GM23338 (cell line): ENCODE measurements around the gene ANO10. TPM values are rescaled to one million over a fixed set of nuclear protein-coding genes. Genes with fewer than 3 reads are reported as not detected.

Experiments used
- ATAC-seq: fragments of 200-7000 bp; cut with Tn5 transposase; 3 replicates; pipeline ENCODE4 v1.9.1; 2020
- DNase-seq: peaks from one replicate; pipeline ENCODE4 v3.0.0-alpha.2; 2015; ENCODE audit warnings: low spot score
- H2AFZ ChIP-seq: fragments of 200-600 bp; sonication (generic); 2 replicates; pipeline ENCODE4 v1.8.0; 2016; ENCODE audit warnings: antibody characterized with exemption, mild to moderate bottlenecking, moderate library complexity
- H3F3A ChIP-seq: fragments of 200-600 bp; sonication (generic); replicated peaks from 2 replicates; pipeline ENCODE4 v1.8.0; 2017; ENCODE audit warnings: antibody characterized with exemption, mixed run types, low read depth
- H3K27ac ChIP-seq: fragments of 200-600 bp; sonication (generic); 2 replicates; pipeline ENCODE4 v1.6.1; 2016; ENCODE audit warnings: low read depth
- H3K27me3 ChIP-seq: fragments of 200-600 bp; sonication (generic); 2 replicates; pipeline ENCODE4 v1.8.0; 2016; ENCODE audit warnings: mild to moderate bottlenecking, mixed run types, moderate library complexity; ENCODE audit not compliant: insufficient read depth
- H3K36me3 ChIP-seq: fragments of 200-600 bp; sonication (generic); 2 replicates; pipeline ENCODE4 v1.8.0; 2016; ENCODE audit warnings: mild to moderate bottlenecking; ENCODE audit not compliant: insufficient read depth
- H3K4me1 ChIP-seq: fragments of 200-600 bp; sonication (generic); 2 replicates; pipeline ENCODE4 v1.8.0; 2016; ENCODE audit warnings: mild to moderate bottlenecking, moderate library complexity; ENCODE audit not compliant: insufficient read depth
- H3K4me2 ChIP-seq: fragments of 200-600 bp; sonication (generic); 2 replicates; pipeline ENCODE4 v1.7.1; 2017; ENCODE audit warnings: mixed run types
- H3K4me3 ChIP-seq: fragments of 200-600 bp; sonication (generic); 2 replicates; pipeline ENCODE4 v1.6.1; 2016; ENCODE audit warnings: mixed run types
- H3K79me2 ChIP-seq: fragments of 200-600 bp; sonication (generic); replicated peaks from 2 replicates; pipeline ENCODE4 v1.8.0; 2017; ENCODE audit warnings: mild to moderate bottlenecking; ENCODE audit not compliant: insufficient read depth
- H3K9me2 ChIP-seq: fragments of 200-600 bp; sonication (generic); 2 replicates; pipeline ENCODE4 v1.8.0; 2017; ENCODE audit not compliant: insufficient read depth
- H4K20me1 ChIP-seq: fragments of 200-600 bp; sonication (generic); replicated peaks from 2 replicates; pipeline ENCODE4 v1.8.0; 2017; ENCODE audit warnings: mild to moderate bottlenecking; ENCODE audit not compliant: insufficient read depth
- H3K27ac Mint-ChIP-seq: 2 replicates; pipeline ENCODE4 v1.8.0; 2020; ENCODE audit warnings: inconsistent platforms, mild to moderate bottlenecking, moderate library complexity, mixed read lengths
- H3K27me3 Mint-ChIP-seq: 3 replicates; pipeline ENCODE4 v1.8.0; 2022; ENCODE audit warnings: low read depth, mild to moderate bottlenecking, moderate library complexity, mixed read lengths, inconsistent platforms; ENCODE audit not compliant: insufficient read depth, poor library complexity
- H3K36me3 Mint-ChIP-seq: 3 replicates; pipeline ENCODE4 v1.8.0; 2021; ENCODE audit warnings: low read depth, mild to moderate bottlenecking, inconsistent platforms, moderate library complexity, mixed read lengths
- H3K4me1 Mint-ChIP-seq: 3 replicates; pipeline ENCODE4 v1.8.0; 2020; ENCODE audit warnings: mild to moderate bottlenecking, inconsistent platforms, mixed read lengths
- H3K4me3 Mint-ChIP-seq: 3 replicates; pipeline ENCODE4 v1.8.0; 2021; ENCODE audit warnings: moderate library complexity, mild to moderate bottlenecking, inconsistent platforms, mixed read lengths
- H3K9me3 Mint-ChIP-seq: 3 replicates; pipeline ENCODE4 v1.8.0; 2020; ENCODE audit warnings: moderate library complexity, mild to moderate bottlenecking, inconsistent platforms, mixed read lengths
- CREB1 ChIP-seq: fragments of 250-450 bp; sonication (Bioruptor Pico); IDR thresholded peaks from 2 replicates; pipeline ENCODE4 v1.5.0; 2020; ENCODE audit warnings: low read depth, mild to moderate bottlenecking, moderate library complexity
- JUNB ChIP-seq: IDR thresholded peaks from one replicate; pipeline ENCODE4 v1.6.1; 2016; ENCODE audit warnings: antibody characterized with exemption; ENCODE audit not compliant: unreplicated experiment
- polyA plus RNA-seq: library from polyadenylated mRNA; unstranded; fragments of >200 nt; fragmentation: Nextera tagmentation; extraction: Ambion mirVana; gene quantifications from 2 replicates; pipeline ENCODE4 v1.2.1, GENCODE V29; 2016
- total RNA-seq: library from RNA; depleted of rRNA; stranded (reverse); fragments of >200 nt; shearing (Covaris generic); gene quantifications from 2 replicates; pipeline ENCODE4 v1.2.3, GENCODE V29; 2014
- TF ChIP-seq, protein P1 (sequence below): IDR thresholded peaks from 2 replicates; pipeline ENCODE4 v1.6.1; 2016; ENCODE audit warnings: antibody characterized with exemption
- TF ChIP-seq, protein P2 (sequence below): fragments of 250-450 bp; sonication (Bioruptor Pico); IDR thresholded peaks from 2 replicates; pipeline ENCODE4 v1.5.0; 2020; ENCODE audit warnings: mild to moderate bottlenecking, moderate library complexity

ANO10 gene
- total and polyA plus RNA-seq, 2 experiments from 2014 or later: 29.2 to 48.1 TPM

DNA sequence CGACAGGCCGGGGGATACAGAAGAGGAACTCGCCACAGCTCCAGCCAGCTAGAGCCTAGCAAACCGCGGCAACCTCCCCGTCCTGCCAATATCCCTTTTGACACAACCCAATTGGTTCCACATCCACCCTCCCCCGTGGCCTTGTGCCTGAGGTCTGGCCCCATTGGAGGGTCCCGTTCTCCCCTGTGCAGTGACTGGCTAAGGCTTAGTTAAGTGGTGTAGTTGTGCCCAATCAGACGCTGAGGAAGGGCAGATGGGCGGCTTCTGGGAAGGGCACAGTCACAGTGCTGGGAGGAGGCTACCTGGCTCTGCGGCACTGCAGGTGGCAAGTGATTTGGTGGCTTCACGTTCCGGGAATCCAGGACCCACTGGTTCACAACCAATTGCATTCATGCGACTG lies 256.9 kb downstream of the ANO10 start:
- no peak overlapping the region for H3K27ac ChIP-seq
- H3F3A ChIP-seq: no peaks in the 10 kb centered on the region
- peaks cover 9% of the 10 kb centered on the region for H3K4me1 ChIP-seq
- H3K36me3 ChIP-seq: no peaks in the 10 kb centered on the region
- H3K36me3 Mint-ChIP-seq: peaks cover 20% of the 10 kb centered on the region; the same call in 2 of the 3 replicates
- H3K4me2 ChIP-seq: no peak overlapping the region
- no peaks in the 10 kb centered on the region for H3K9me2 ChIP-seq
- no peak overlapping the region for H3K4me3 Mint-ChIP-seq
- peaks cover 26% of the 10 kb centered on the region for H3K27me3 Mint-ChIP-seq
- ATAC-seq (no peak), DNase-seq (no peak)
- no peak overlapping the region for H3K27ac Mint-ChIP-seq
- H3K9me3 Mint-ChIP-seq: no peaks in the 10 kb centered on the region
- no peaks in the 10 kb centered on the region for H3K79me2 ChIP-seq
- H4K20me1 ChIP-seq: no peaks in the 10 kb centered on the region
- TF ChIP-seq, protein P1, sequence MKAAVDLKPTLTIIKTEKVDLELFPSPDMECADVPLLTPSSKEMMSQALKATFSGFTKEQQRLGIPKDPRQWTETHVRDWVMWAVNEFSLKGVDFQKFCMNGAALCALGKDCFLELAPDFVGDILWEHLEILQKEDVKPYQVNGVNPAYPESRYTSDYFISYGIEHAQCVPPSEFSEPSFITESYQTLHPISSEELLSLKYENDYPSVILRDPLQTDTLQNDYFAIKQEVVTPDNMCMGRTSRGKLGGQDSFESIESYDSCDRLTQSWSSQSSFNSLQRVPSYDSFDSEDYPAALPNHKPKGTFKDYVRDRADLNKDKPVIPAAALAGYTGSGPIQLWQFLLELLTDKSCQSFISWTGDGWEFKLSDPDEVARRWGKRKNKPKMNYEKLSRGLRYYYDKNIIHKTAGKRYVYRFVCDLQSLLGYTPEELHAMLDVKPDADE: no peak
- no peaks in the 10 kb centered on the region for H3K27me3 ChIP-seq
- H3K4me3 ChIP-seq: no peak overlapping the region
- H3K4me1 Mint-ChIP-seq: peaks cover 18% of the 10 kb centered on the region
- H2AFZ ChIP-seq: no peak overlapping the region

DNA sequence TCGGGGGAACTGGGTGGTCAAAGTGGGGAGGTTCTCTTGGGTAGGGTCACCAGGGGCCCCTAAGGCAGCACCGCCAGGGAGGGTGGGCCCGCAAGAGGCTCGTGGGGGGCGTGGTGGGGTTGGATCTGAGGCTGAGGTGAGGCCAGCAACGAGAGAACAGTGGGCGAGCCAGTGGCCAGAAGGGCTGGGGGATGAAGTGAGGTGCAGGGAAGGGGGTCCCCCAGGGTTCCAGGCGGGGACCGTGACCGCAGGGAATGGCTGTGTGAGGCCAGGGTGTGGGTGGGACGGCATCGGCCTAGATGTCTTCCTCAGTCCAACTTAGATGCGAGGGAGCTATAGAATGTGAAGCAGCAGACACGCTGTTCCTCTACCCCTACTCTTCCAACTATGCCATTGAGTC lies 257.3 kb downstream of the ANO10 start:
- Histone ChIP-seq H3K4me1 (peaks cover 9% of the 10 kb centered on the region), H3K79me2 (no peaks in the 10 kb centered on the region), H3K4me2 (no peak overlapping the region), H2AFZ (no peak overlapping the region), H3K4me3 (no peak overlapping the region), H4K20me1 (no peaks in the 10 kb centered on the region), H3K9me2 (no peaks in the 10 kb centered on the region), H3K36me3 (no peaks in the 10 kb centered on the region), H3K27me3 (no peaks in the 10 kb centered on the region), H3K27ac (no peak overlapping the region), H3F3A (no peaks in the 10 kb centered on the region)
- DNase-seq (no peak), ATAC-seq (no peak)
- peaks cover 26% of the 10 kb centered on the region for H3K27me3 Mint-ChIP-seq
- peaks cover 20% of the 10 kb centered on the region; the same call in 2 of the 3 replicates for H3K36me3 Mint-ChIP-seq
- H3K4me3 Mint-ChIP-seq: no peak overlapping the region
- TF ChIP-seq JUNB (no peak), CREB1 (CRISPR knock-in tag) (no peak)
- TF ChIP-seq, protein P2, sequence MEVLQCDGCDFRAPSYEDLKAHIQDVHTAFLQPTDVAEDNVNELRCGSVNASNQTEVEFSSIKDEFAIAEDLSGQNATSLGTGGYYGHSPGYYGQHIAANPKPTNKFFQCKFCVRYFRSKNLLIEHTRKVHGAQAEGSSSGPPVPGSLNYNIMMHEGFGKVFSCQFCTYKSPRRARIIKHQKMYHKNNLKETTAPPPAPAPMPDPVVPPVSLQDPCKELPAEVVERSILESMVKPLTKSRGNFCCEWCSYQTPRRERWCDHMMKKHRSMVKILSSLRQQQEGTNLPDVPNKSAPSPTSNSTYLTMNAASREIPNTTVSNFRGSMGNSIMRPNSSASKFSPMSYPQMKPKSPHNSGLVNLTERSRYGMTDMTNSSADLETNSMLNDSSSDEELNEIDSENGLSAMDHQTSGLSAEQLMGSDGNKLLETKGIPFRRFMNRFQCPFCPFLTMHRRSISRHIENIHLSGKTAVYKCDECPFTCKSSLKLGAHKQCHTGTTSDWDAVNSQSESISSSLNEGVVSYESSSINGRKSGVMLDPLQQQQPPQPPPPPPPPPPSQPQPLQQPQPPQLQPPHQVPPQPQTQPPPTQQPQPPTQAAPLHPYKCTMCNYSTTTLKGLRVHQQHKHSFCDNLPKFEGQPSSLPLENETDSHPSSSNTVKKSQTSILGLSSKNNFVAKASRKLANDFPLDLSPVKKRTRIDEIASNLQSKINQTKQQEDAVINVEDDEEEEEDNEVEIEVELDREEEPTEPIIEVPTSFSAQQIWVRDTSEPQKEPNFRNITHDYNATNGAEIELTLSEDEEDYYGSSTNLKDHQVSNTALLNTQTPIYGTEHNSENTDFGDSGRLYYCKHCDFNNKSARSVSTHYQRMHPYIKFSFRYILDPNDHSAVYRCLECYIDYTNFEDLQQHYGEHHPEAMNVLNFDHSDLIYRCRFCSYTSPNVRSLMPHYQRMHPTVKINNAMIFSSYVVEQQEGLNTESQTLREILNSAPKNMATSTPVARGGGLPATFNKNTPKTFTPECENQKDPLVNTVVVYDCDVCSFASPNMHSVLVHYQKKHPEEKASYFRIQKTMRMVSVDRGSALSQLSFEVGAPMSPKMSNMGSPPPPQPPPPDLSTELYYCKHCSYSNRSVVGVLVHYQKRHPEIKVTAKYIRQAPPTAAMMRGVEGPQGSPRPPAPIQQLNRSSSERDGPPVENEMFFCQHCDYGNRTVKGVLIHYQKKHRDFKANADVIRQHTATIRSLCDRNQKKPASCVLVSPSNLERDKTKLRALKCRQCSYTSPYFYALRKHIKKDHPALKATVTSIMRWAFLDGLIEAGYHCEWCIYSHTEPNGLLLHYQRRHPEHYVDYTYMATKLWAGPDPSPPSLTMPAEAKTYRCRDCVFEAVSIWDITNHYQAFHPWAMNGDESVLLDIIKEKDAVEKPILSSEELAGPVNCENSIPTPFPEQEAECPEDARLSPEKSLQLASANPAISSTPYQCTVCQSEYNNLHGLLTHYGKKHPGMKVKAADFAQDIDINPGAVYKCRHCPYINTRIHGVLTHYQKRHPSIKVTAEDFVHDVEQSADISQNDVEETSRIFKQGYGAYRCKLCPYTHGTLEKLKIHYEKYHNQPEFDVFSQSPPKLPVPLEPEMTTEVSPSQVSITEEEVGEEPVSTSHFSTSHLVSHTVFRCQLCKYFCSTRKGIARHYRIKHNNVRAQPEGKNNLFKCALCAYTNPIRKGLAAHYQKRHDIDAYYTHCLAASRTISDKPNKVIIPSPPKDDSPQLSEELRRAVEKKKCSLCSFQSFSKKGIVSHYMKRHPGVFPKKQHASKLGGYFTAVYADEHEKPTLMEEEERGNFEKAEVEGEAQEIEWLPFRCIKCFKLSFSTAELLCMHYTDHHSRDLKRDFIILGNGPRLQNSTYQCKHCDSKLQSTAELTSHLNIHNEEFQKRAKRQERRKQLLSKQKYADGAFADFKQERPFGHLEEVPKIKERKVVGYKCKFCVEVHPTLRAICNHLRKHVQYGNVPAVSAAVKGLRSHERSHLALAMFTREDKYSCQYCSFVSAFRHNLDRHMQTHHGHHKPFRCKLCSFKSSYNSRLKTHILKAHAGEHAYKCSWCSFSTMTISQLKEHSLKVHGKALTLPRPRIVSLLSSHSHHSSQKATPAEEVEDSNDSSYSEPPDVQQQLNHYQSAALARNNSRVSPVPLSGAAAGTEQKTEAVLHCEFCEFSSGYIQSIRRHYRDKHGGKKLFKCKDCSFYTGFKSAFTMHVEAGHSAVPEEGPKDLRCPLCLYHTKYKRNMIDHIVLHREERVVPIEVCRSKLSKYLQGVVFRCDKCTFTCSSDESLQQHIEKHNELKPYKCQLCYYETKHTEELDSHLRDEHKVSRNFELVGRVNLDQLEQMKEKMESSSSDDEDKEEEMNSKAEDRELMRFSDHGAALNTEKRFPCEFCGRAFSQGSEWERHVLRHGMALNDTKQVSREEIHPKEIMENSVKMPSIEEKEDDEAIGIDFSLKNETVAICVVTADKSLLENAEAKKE: no peak
- no peak overlapping the region for H3K27ac Mint-ChIP-seq
- H3K9me3 Mint-ChIP-seq: no peaks in the 10 kb centered on the region
- H3K4me1 Mint-ChIP-seq: peaks cover 18% of the 10 kb centered on the region
